ENCODE results near the gene ADGRE1.

Gene ADGRE1

GRCh38 chr19:6877766-6878165, 9.6 kb upstream of the ADGRE1 start:
- DNase-seq (ENCODE audit: low read depth, low spot score) = no peak

GRCh38 chr19:6886277-6886897, 992 bp upstream of the ADGRE1 start:
- no peak for DNase-seq (ENCODE audit: low read depth, low spot score)

GRCh38 chr19:6888967-6889366, 1.6 kb downstream of the ADGRE1 start:
- no peak for DNase-seq (ENCODE audit: low read depth, low spot score)

- DNase-seq (ENCODE audit: low read depth, low spot score) = no peak
Measured at GRCh38 chr19:6890401-6890913, 3.1 kb downstream of the ADGRE1 start.

- no peak for DNase-seq (ENCODE audit: low read depth, low spot score)
Measured at GRCh38 chr19:6890938-6891337, 3.6 kb downstream of the ADGRE1 start.

- no peak for DNase-seq (ENCODE audit: low read depth, low spot score)
Measured at GRCh38 chr19:6891761-6892385, 4.5 kb downstream of the ADGRE1 start.

- DNase-seq (ENCODE audit: low read depth, low spot score) = no peak
Measured at GRCh38 chr19:6894313-6894712, 6.9 kb downstream of the ADGRE1 start.

GRCh38 chr19:6903446-6903845, 16.1 kb downstream of the ADGRE1 start:
- DNase-seq (ENCODE audit: low read depth, low spot score) = no peak

GRCh38 chr19:6906559-6907060, 19.2 kb downstream of the ADGRE1 start:
- DNase-seq (ENCODE audit: low read depth, low spot score) = no peak

GRCh38 chr19:6911523-6911922, 24.1 kb downstream of the ADGRE1 start:
- no peak for DNase-seq (ENCODE audit: low read depth, low spot score)

GRCh38 chr19:6914321-6914720, 26.9 kb downstream of the ADGRE1 start:
- no peak for DNase-seq (ENCODE audit: low read depth, low spot score)

GRCh38 chr19:6916952-6917351, 29.6 kb downstream of the ADGRE1 start:
- DNase-seq (ENCODE audit: low read depth, low spot score) = no peak

- DNase-seq (ENCODE audit: low read depth, low spot score) = no peak
Measured at GRCh38 chr19:6925386-6925785, 38.0 kb downstream of the ADGRE1 start.

- no peak for DNase-seq (ENCODE audit: low read depth, low spot score)
Measured at GRCh38 chr19:6925801-6926751, 38.7 kb downstream of the ADGRE1 start.

- DNase-seq (ENCODE audit: low read depth, low spot score) = no peak
Measured at GRCh38 chr19:6930190-6930589, 42.8 kb downstream of the ADGRE1 start.

- DNase-seq (ENCODE audit: low read depth, low spot score) = no peak
Measured at GRCh38 chr19:6935069-6935468, 47.7 kb downstream of the ADGRE1 start.

GRCh38 chr19:6935618-6936017, 48.2 kb downstream of the ADGRE1 start:
- DNase-seq (ENCODE audit: low read depth, low spot score) = no peak

- DNase-seq (ENCODE audit: low read depth, low spot score) = no peak
Measured at GRCh38 chr19:6945733-6946132, 58.4 kb downstream of the ADGRE1 start.

GRCh38 chr19:6947745-6948144, 60.4 kb downstream of the ADGRE1 start:
- no peak for DNase-seq (ENCODE audit: low read depth, low spot score)

- no peak for DNase-seq (ENCODE audit: low read depth, low spot score)
Measured at GRCh38 chr19:6948884-6949283, 61.5 kb downstream of the ADGRE1 start.

GRCh38 chr19:6952956-6953355, 65.6 kb downstream of the ADGRE1 start:
- DNase-seq (ENCODE audit: low read depth, low spot score) = no peak

GRCh38 chr19:6955082-6955481, 67.7 kb downstream of the ADGRE1 start:
- DNase-seq (ENCODE audit: low read depth, low spot score) = no peak
